ENCODE results near the gene REG4.
"Not testable (repeated sequence)": the region's sequence is repeated elsewhere in the genome, so short reads cannot be mapped to it uniquely, and the experiment has no call there.

Gene REG4

GRCh38 chr1:119795261-119796200 is 15.7 kb downstream of the REG4 start:
- H3K27ac Mint-ChIP-seq, result no peak overlapping the region
- H3K27me3 Mint-ChIP-seq, result peaks cover 26% of the 10 kb centered on the region
- H3K36me3 Mint-ChIP-seq, result no peaks in the 10 kb centered on the region
- peaks cover 7% of the 10 kb centered on the region for H3K4me1 Mint-ChIP-seq
- peak; percentile 49 for ATAC-seq
- no peaks in the 10 kb centered on the region for H3K9me3 Mint-ChIP-seq
- H3K4me3 Mint-ChIP-seq, result no peak overlapping the region

GRCh38 chr1:119794876-119795240 is 16.4 kb downstream of the REG4 start:
- H3K27me3 Mint-ChIP-seq, result peaks cover 33% of the 10 kb centered on the region
- no peak for ATAC-seq
- H3K9me3 Mint-ChIP-seq, result no peaks in the 10 kb centered on the region
- no peaks in the 10 kb centered on the region for H3K36me3 Mint-ChIP-seq
- H3K4me3 Mint-ChIP-seq, result no peak overlapping the region
- peaks cover 7% of the 10 kb centered on the region for H3K4me1 Mint-ChIP-seq
- H3K27ac Mint-ChIP-seq, result no peak overlapping the region

- Mint-ChIP-seq H3K9me3 (no peaks in the 10 kb centered on the region), H3K36me3 (no peaks in the 10 kb centered on the region), H3K4me1 (peaks cover 7% of the 10 kb centered on the region), H3K27ac (no peak overlapping the region), H3K27me3 (peaks cover 38% of the 10 kb centered on the region), H3K4me3 (no peak overlapping the region)
- no peak for ATAC-seq
Measured at GRCh38 chr1:119794230-119794875, 16.9 kb downstream of the REG4 start.

- no peaks in the 10 kb centered on the region for H3K4me1 Mint-ChIP-seq
Measured at GRCh38 chr1:119791377-119791776, 19.9 kb downstream of the REG4 start.

GRCh38 chr1:119790451-119791198 is 20.6 kb downstream of the REG4 start:
- no peak overlapping the region for H3K27ac Mint-ChIP-seq
- no peaks in the 10 kb centered on the region for H3K36me3 Mint-ChIP-seq
- ATAC-seq, result no peak
- peaks cover 43% of the 10 kb centered on the region for H3K27me3 Mint-ChIP-seq
- H3K4me1 Mint-ChIP-seq, result no peaks in the 10 kb centered on the region
- no peak overlapping the region for H3K4me3 Mint-ChIP-seq
- H3K9me3 Mint-ChIP-seq, result no peaks in the 10 kb centered on the region

More at GRCh38 chr1:119791377-119791776, 19.9 kb downstream of the REG4 start:
- ATAC-seq, result no peak
- no peaks in the 10 kb centered on the region for H3K9me3 Mint-ChIP-seq
- H3K27ac Mint-ChIP-seq, result no peak overlapping the region
- no peaks in the 10 kb centered on the region for H3K36me3 Mint-ChIP-seq
- peaks cover 43% of the 10 kb centered on the region for H3K27me3 Mint-ChIP-seq
- H3K4me3 Mint-ChIP-seq, result no peak overlapping the region

GRCh38 chr1:119787776-119788175 is 23.5 kb downstream of the REG4 start:
- Mint-ChIP-seq H3K4me3 (no peak overlapping the region), H3K4me1 (no peaks in the 10 kb centered on the region), H3K27ac (no peak overlapping the region), H3K36me3 (no peaks in the 10 kb centered on the region), H3K9me3 (no peaks in the 10 kb centered on the region), H3K27me3 (peaks cover 54% of the 10 kb centered on the region)
- ATAC-seq, result no peak

GRCh38 chr1:119786473-119787050 is 24.7 kb downstream of the REG4 start:
- not testable (repeated sequence) for H3K4me3 Mint-ChIP-seq, ATAC-seq, H3K9me3 Mint-ChIP-seq, H3K36me3 Mint-ChIP-seq, H3K4me1 Mint-ChIP-seq
- H3K27me3 Mint-ChIP-seq, result peaks cover 44% of the 10 kb centered on the region
- H3K27ac Mint-ChIP-seq, result peak overlapping the region; percentile 10

- not testable (repeated sequence) for ATAC-seq, H3K9me3 Mint-ChIP-seq, H3K4me1 Mint-ChIP-seq, H3K36me3 Mint-ChIP-seq, H3K4me3 Mint-ChIP-seq
- peaks cover 39% of the 10 kb centered on the region for H3K27me3 Mint-ChIP-seq
- H3K27ac Mint-ChIP-seq, result peak overlapping the region; percentile 10
Measured at GRCh38 chr1:119786046-119786445, 25.2 kb downstream of the REG4 start.

GRCh38 chr1:119784191-119784781 is 27.0 kb downstream of the REG4 start:
- Mint-ChIP-seq H3K27ac (no peak overlapping the region), H3K27me3 (peaks cover 22% of the 10 kb centered on the region), H3K4me3 (no peak overlapping the region), H3K36me3 (no peaks in the 10 kb centered on the region), H3K4me1 (no peaks in the 10 kb centered on the region), H3K9me3 (no peaks in the 10 kb centered on the region)
- ATAC-seq, result no peak

GRCh38 chr1:119783354-119784185 is 27.7 kb downstream of the REG4 start:
- no peak overlapping the region for H3K27ac Mint-ChIP-seq
- no peaks in the 10 kb centered on the region for H3K9me3 Mint-ChIP-seq
- H3K4me3 Mint-ChIP-seq, result no peak overlapping the region
- H3K27me3 Mint-ChIP-seq, result peaks cover 17% of the 10 kb centered on the region
- no peaks in the 10 kb centered on the region for H3K4me1 Mint-ChIP-seq
- ATAC-seq, result no peak
- H3K36me3 Mint-ChIP-seq, result no peaks in the 10 kb centered on the region

GRCh38 chr1:119782631-119783325 is 28.5 kb downstream of the REG4 start:
- H3K9me3 Mint-ChIP-seq, result no peaks in the 10 kb centered on the region
- H3K27ac Mint-ChIP-seq, result no peak overlapping the region
- H3K4me1 Mint-ChIP-seq, result no peaks in the 10 kb centered on the region
- H3K4me3 Mint-ChIP-seq, result no peak overlapping the region
- H3K36me3 Mint-ChIP-seq, result no peaks in the 10 kb centered on the region
- peak; percentile 38 for ATAC-seq
- H3K27me3 Mint-ChIP-seq, result peaks cover 21% of the 10 kb centered on the region

- Mint-ChIP-seq H3K9me3 (no peaks in the 10 kb centered on the region), H3K27ac (no peak overlapping the region), H3K36me3 (no peaks in the 10 kb centered on the region), H3K27me3 (peaks cover 28% of the 10 kb centered on the region), H3K4me3 (no peak overlapping the region), H3K4me1 (no peaks in the 10 kb centered on the region)
- ATAC-seq, result no peak
Measured at GRCh38 chr1:119781434-119782210, 29.6 kb downstream of the REG4 start.

GRCh38 chr1:119779869-119780356 is 31.3 kb downstream of the REG4 start:
- Mint-ChIP-seq H3K9me3 (no peaks in the 10 kb centered on the region), H3K4me1 (no peaks in the 10 kb centered on the region), H3K4me3 (no peak overlapping the region), H3K36me3 (no peaks in the 10 kb centered on the region), H3K27ac (no peak overlapping the region), H3K27me3 (peaks cover 40% of the 10 kb centered on the region)
- no peak for ATAC-seq
